NCI-H524 (cell line): ENCODE measurements around the gene PHF13.

Source experiments
- DNase-seq, 2 experiments: peaks; one replicate each; lab custom pipeline; 2025; lab: John Stamatoyannopoulos, UW

Gene PHF13

GRCh38 chr1:6613361-6614018 lies at the start of gene PHF13:
Gene PHF13 (plus strand): TSS chr1:6613731. CDS start chr1:6614067, 336 bp downstream.
- DNase-seq: peak; percentile 97 to 98

DNA sequence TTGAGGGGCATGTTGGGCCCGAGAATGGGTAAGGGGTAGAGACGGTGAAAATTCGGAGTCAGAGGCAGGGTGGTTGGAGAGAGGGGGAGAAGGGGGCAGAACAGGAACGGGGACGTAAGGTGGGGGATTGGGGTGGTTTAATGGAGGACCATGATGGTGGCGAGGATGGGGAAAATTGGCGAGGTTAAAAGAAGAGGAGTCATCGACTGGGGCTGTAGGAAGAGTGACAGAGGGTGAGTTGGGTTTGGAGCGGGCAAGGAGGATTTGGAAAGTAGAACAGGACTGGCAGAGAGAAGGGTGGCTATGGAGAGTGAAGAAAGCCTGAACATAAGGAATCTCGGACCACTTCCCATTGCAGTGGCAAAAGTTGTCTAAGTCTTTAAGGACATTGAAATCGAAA lies 44.5 kb upstream of the PHF13 start:
- no peak for DNase-seq

- no peak for DNase-seq
Measured at GRCh38 chr1:6570100-6570499, 43.4 kb upstream of the PHF13 start.

DNA sequence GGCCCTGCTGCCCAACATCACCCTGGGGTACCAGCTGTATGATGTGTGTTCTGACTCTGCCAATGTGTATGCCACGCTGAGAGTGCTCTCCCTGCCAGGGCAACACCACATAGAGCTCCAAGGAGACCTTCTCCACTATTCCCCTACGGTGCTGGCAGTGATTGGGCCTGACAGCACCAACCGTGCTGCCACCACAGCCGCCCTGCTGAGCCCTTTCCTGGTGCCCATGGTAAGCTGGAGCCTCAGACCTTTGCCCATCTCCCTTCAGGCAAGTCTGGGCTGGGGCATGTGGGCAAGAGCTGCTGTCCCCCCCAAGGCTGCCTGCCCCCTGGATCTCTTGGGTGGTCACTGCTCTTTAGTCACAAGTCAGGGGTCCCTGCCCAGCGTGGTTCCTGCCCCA lies 42.5 kb upstream of the PHF13 start:
- DNase-seq: no peak

- no peak for DNase-seq
Measured at GRCh38 chr1:6572653-6573383, 40.7 kb upstream of the PHF13 start.

DNA sequence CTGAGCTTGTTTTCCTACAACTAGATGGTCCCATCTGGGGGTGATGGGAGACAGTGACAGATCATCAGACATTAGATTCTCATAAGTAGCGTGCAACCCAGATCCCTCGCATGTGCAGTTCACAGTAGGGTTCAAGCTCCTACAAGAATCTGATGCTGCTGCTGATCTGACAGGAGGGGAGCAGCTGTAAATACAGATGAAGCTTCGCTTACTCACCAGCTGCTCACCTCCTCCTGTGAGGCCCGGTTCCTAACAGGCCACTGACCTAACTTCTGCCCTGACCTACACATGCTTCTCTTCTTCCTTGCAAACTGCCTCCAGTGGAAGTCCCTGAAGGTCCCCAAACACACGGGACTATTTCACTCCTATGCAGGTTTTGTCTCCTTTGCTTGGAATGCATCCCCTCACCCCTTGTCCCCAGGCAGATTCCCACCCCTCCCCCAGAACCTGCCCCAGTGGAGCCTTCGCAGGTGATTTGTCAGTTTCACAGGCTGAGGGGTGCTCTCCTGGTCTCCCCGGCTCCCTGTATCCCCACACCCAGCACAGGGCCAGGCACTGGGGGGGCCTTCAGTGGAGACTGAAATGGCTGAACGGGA lies 39.4 kb upstream of the PHF13 start:
- DNase-seq: peak; percentile 17 to 68

- no peak for DNase-seq
Measured at GRCh38 chr1:6574818-6575217, 38.7 kb upstream of the PHF13 start.

DNA sequence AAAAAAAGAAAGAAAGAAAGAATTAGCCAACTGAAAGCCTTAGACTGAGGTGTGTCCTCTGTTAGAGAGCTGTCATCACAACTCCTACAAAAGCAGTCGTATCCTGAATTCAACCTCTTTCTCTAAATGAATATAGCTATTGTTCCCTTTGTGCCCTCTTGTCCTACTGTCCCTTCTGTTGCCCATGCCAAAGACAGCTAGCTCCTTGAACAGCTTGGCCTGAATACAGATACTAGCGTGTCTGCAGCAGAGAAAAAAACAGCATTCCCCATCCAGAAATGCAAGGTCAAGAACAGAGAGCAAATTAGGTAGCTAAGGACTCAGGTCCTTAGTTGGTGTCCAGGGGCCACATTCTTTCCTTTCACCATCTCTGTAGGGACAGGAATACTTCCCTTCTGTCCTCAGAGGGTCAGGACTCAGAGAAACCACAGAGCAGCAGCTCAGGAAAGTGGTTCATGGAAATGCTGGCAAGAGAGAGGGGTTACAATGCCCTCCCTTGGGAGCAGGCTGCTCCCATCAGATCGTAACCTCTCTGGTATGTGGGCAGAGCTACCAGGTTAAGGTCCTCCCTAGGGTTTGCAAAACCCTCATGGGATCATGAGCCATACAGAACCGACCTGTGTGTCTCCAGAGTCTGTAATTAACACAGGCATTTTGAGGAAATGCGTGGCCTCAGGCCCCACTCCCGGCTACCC lies 35.6 kb upstream of the PHF13 start:
- DNase-seq: no peak

GRCh38 chr1:6578624-6579373 lies 34.7 kb upstream of the PHF13 start:
- DNase-seq: no peak

DNA sequence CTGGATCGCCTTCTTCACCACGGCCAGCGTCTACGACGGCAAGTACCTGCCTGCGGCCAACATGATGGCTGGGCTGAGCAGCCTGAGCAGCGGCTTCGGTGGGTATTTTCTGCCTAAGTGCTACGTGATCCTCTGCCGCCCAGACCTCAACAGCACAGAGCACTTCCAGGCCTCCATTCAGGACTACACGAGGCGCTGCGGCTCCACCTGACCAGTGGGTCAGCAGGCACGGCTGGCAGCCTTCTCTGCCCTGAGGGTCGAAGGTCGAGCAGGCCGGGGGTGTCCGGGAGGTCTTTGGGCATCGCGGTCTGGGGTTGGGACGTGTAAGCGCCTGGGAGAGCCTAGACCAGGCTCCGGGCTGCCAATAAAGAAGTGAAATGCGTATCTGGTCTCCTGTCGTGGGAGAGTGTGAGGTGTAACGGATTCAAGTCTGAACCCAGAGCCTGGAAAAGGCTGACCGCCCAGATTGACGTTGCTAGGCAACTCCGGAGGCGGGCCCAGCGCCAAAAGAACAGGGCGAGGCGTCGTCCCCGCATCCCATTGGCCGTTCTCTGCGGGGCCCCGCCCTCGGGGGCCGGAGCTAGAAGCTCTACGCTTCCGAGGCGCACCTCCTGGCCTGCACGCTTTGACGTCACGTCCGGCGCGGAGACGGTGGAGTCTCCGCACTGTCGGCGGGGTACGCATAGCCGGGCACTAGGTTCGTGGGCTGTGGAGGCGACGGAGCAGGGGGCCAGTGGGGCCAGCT lies 34.0 kb upstream of the PHF13 start, which contains the start of gene ZBTB48:
ZBTB48 (plus strand) TSS at position 621 of the 745 bp plus-strand sequence. CDS start 616 bp downstream, outside the sequence.
- DNase-seq: peak; percentile 83 to 96

- no peak for DNase-seq
Measured at GRCh38 chr1:6580119-6580592, 33.4 kb upstream of the PHF13 start.

DNA sequence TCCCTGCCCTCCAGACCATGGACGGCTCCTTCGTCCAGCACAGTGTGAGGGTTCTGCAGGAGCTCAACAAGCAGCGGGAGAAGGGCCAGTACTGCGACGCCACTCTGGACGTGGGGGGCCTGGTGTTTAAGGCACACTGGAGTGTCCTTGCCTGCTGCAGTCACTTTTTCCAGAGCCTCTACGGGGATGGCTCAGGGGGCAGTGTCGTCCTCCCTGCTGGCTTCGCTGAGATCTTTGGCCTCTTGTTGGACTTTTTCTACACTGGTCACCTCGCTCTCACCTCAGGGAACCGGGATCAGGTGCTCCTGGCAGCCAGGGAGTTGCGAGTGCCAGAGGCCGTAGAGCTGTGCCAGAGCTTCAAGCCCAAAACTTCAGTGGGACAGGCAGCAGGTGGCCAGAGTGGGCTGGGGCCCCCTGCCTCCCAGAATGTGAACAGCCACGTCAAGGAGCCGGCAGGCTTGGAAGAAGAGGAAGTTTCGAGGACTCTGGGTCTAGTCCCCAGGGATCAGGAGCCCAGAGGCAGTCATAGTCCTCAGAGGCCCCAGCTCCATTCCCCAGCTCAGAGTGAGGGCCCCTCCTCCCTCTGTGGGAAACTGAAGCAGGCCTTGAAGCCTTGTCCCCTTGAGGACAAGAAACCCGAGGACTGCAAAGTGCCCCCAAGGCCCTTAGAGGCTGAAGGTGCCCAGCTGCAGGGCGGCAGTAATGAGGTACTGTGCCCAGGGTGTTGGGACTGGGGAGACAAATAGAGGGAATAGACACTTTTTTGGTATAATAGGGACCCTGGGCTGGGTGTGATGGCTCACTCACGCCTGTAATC lies 32.7 kb upstream of the PHF13 start:
- DNase-seq: no peak

DNA sequence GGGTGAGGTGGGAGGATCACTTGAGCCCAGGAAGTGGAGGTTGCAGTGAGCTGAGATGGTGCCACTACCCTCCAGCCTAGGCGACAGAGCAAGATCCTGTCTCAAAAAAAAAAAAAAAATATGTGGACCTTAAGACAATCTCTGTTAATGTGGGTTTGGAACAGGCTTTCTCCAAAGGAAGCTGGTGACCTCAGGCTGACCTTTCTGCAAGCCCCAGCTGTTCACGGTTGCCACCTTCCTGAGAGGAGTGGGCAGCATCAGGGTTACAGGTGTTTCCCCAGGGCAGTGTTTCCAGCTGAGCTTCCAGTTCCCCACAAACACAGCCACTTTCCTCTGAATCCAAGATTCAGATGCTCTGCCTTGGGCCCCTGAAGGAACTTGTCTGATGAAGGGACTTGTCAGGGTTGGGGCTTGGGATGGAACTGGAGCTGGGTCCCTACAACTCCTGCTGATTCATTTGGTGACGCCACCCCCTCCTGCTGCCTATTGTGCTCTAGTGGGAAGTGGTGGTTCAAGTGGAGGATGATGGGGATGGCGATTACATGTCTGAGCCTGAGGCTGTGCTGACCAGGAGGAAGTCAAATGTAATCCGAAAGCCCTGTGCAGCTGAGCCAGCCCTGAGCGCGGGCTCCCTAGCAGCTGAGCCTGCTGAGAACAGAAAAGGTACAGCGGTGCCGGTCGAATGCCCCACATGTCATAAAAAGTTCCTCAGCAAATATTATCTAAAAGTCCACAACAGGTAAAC lies 31.8 kb upstream of the PHF13 start:
- no peak for DNase-seq

DNA sequence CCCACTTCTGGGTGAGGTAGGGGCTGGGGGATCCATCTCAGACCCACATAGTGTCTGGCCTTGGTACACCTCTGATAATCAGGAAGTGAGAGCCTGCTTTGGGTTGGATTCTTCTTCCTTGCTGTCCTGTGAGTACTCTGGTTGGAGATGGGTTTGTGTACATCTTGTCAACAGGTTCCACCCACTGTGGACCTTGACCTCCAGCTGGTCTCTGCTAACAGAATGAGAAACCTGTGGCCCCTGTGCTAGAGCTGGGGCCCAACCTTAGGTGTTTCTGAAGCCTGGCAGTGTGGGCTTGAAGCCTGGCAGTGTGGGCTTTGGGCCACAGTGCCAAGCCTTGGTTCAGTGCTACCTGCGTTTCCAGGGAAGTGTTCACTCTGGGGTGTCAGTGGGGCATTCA lies 31.2 kb upstream of the PHF13 start:
- no peak for DNase-seq

DNA sequence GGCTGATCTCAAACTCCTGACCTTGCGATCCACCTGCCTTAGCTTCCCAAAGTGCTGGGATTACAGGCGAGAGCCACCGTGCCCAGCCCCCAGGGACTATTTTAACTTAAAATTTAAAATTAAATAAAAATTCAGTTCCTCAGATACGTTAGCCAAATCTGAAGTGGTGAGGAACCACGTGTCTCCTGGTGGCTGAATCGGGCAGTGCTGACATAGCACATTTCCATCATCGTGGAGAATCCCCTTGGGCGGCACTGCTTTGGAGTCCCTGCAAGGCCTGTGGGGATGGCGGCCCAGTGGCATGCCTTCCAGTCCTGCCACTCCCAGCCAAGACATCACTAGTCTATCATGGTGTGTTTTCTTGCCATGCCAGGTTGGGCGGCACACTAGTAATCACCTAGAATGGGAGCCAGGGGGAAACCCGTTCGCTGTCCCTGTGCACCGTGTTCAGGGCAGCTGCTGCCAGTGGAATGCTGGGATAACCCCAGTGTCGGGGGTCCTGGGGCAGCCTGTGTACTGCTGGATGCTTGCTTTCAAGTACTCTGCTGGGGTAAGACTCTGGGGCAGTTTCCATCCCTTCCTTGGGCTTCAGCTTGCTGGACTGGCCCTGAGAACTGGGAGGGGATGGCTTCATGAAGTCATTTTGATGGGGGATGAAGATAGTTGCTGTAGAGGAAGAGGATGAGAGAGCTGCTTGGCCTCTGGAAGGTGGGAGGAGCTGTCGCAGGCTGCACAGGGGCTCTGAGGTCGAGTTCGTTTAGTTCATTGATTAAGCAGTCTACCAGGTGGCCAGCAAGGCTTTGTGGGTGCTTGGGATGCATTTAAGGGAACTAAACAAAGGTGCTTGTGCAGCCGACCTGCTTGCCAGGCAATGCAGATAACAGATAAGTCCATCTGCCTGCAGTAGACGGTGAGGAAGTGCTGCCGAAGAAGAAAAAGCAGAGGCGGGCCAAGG lies 29.1 kb upstream of the PHF13 start:
- DNase-seq: no peak

GRCh38 chr1:6585081-6585722 lies 28.3 kb upstream of the PHF13 start:
- DNase-seq: no peak

DNA sequence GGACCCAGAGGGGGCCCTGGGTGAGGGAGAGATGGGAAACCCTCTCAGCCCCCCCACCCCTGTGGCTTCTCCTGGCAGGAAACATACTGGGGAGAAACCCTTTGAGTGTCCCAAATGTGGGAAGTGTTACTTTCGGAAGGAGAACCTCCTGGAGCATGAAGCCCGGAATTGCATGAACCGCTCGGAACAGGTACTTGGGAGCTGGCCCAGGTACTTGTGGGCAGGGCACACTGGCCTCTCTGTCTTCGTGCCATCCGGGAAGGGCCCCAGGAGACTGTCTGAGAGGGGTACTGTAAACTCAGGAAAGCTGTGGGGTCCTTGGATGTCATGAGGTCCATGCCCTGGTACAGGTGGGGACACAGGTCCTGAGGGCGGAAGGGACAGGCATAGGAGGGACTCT lies 27.7 kb upstream of the PHF13 start:
- no peak for DNase-seq

- no peak for DNase-seq
Measured at GRCh38 chr1:6586404-6586816, 27.1 kb upstream of the PHF13 start.
